SU-DHL-6 (cell line): ENCODE data around the gene BCL2.

ENCODE experiments used
- H2AFZ ChIP-seq: fragments of 200-600 bp; sonication (generic); 2 replicates; pipeline ENCODE4 v1.6.1; 2014; ENCODE audit warnings: low read depth, mild to moderate bottlenecking, moderate library complexity, mixed read lengths, antibody characterized with exemption, low read length; ENCODE audit not compliant: severe bottlenecking
- H3F3A ChIP-seq: fragments of 200-600 bp; shearing (Covaris generic); 2 replicates; pipeline ENCODE4 v1.6.0; 2016; ENCODE audit warnings: antibody characterized with exemption, mild to moderate bottlenecking; ENCODE audit not compliant: insufficient read depth
- H3K27ac ChIP-seq: fragments of 200-600 bp; sonication (generic); 2 replicates; pipeline ENCODE4 v1.5.1; 2016; ENCODE audit warnings: low read depth, mild to moderate bottlenecking, low read length, moderate library complexity, mixed read lengths
- H3K27me3 ChIP-seq: fragments of 200-600 bp; sonication (generic), shearing (Covaris generic); 2 replicates; pipeline ENCODE4 v1.6.0; 2014; ENCODE audit warnings: mild to moderate bottlenecking, low read length
- H3K36me3 ChIP-seq: fragments of 200-600 bp; sonication (generic); 2 replicates; pipeline ENCODE4 v1.6.1; 2014; ENCODE audit warnings: mild to moderate bottlenecking, low read length, mixed read lengths
- H3K4me2 ChIP-seq: fragments of 300-600, 200-600 bp; shearing (Covaris generic), sonication (generic); 2 replicates; pipeline ENCODE4 v1.6.0; 2014; ENCODE audit warnings: low read length, low read depth, mild to moderate bottlenecking; ENCODE audit not compliant: poor library complexity, severe bottlenecking
- H3K4me3 ChIP-seq: fragments of 200-600 bp; sonication (generic); 2 replicates; pipeline ENCODE4 v1.5.1; 2014; ENCODE audit warnings: antibody characterized with exemption, low read length, mild to moderate bottlenecking, mixed read lengths; ENCODE audit not compliant: insufficient read depth, poor library complexity, severe bottlenecking
- H3K79me2 ChIP-seq: fragments of 200-600 bp; sonication (generic); 2 replicates; pipeline ENCODE4 v1.6.1; 2014; ENCODE audit warnings: mild to moderate bottlenecking, low read length, moderate library complexity; ENCODE audit not compliant: insufficient read depth
- H3K9ac ChIP-seq: fragments of 200-600 bp; sonication (generic); 2 replicates; pipeline ENCODE4 v1.7.0; 2014; ENCODE audit warnings: mild to moderate bottlenecking, low read length
- H3K9me2 ChIP-seq: fragments of 200-600 bp; sonication (generic); replicated peaks from 2 replicates; pipeline ENCODE4 v1.6.1; 2014; ENCODE audit warnings: low read length; ENCODE audit not compliant: insufficient read depth
- H3K9me3 ChIP-seq: fragments of 200-600 bp; sonication (generic); 2 replicates; pipeline ENCODE4 v1.6.1; 2014; ENCODE audit warnings: low read length, mixed read lengths; ENCODE audit not compliant: insufficient read depth
- H4K20me1 ChIP-seq: fragments of 200-600 bp; sonication (generic); 2 replicates; pipeline ENCODE4 v1.6.1; 2014; ENCODE audit warnings: low read depth, mild to moderate bottlenecking, antibody characterized with exemption, low read length, moderate library complexity, mixed read lengths
- CTCF ChIP-seq: fragments of 200-600 bp; sonication (generic); IDR thresholded peaks from one replicate; pipeline ENCODE4 v1.5.1; 2017; ENCODE audit warnings: antibody characterized with exemption, mild to moderate bottlenecking, low read length, moderate library complexity; ENCODE audit not compliant: insufficient read depth, poor library complexity, severe bottlenecking
- EZH2phosphoT487 ChIP-seq: fragments of 200-600 bp; sonication (generic), shearing (Covaris generic); conservative IDR thresholded peaks from 2 replicates; pipeline ENCODE4 v1.6.1; 2018; ENCODE audit warnings: mild to moderate bottlenecking, antibody characterized with exemption, low read length, moderate library complexity, mixed read lengths

The BCL2 gene

GRCh38 chr18:63282793-63283192 is 36.8 kb downstream of the BCL2 start:
- H3K79me2 ChIP-seq = peaks cover 99% of the 10 kb centered on the region
- no peak overlapping the region for H3K27ac ChIP-seq
- H3K36me3 ChIP-seq = peaks cover 27% of the 10 kb centered on the region
- H4K20me1 ChIP-seq = peaks cover 51% of the 10 kb centered on the region
- no peaks in the 10 kb centered on the region for H3K9me2 ChIP-seq
- no peak overlapping the region for H2AFZ ChIP-seq
- TF ChIP-seq CTCF = no peak
- H3K27me3 ChIP-seq = no peaks in the 10 kb centered on the region
- H3K9me3 ChIP-seq = no peaks in the 10 kb centered on the region
- no peak overlapping the region for H3K4me2 ChIP-seq
- no peak overlapping the region for H3K9ac ChIP-seq
- H3K4me3 ChIP-seq = no peak overlapping the region
- peaks cover 12% of the 10 kb centered on the region; the same call in 1 of the 2 replicates for H3F3A ChIP-seq

- Histone ChIP-seq H3K9me3 (no peaks in the 10 kb centered on the region), H3F3A (peaks cover 35% of the 10 kb centered on the region), H3K9me2 (no peaks in the 10 kb centered on the region), H3K79me2 (peaks cover 98% of the 10 kb centered on the region), H2AFZ (no peak overlapping the region), H3K27ac (no peak overlapping the region), H4K20me1 (peaks cover 57% of the 10 kb centered on the region), H3K9ac (no peak overlapping the region), H3K4me3 (no peak overlapping the region), H3K36me3 (peaks cover 37% of the 10 kb centered on the region), H3K4me2 (no peak overlapping the region), H3K27me3 (no peaks in the 10 kb centered on the region)
- TF ChIP-seq EZH2phosphoT487 (no peak), CTCF (no peak)
Measured at GRCh38 chr18:63273222-63273927, 46.2 kb downstream of the BCL2 start.

- Histone ChIP-seq H3K9me3 (no peaks in the 10 kb centered on the region), H3K36me3 (peaks cover 35% of the 10 kb centered on the region), H4K20me1 (peaks cover 59% of the 10 kb centered on the region), H3K4me3 (no peak overlapping the region), H3K9ac (no peak overlapping the region), H2AFZ (no peak overlapping the region), H3K79me2 (peaks cover 98% of the 10 kb centered on the region), H3F3A (peaks cover 35% of the 10 kb centered on the region), H3K27me3 (no peaks in the 10 kb centered on the region), H3K4me2 (no peak overlapping the region), H3K27ac (no peak overlapping the region), H3K9me2 (no peaks in the 10 kb centered on the region)
- TF ChIP-seq CTCF = no peak
- no peak for TF ChIP-seq EZH2phosphoT487
Measured at GRCh38 chr18:63272638-63273037, 46.9 kb downstream of the BCL2 start.
